Measurements from ENCODE around the gene TENT4A.
"Not testable (repeated sequence)": the region's sequence is repeated elsewhere in the genome, so short reads cannot be mapped to it uniquely, and the experiment has no call there.

The TENT4A gene

DNA sequence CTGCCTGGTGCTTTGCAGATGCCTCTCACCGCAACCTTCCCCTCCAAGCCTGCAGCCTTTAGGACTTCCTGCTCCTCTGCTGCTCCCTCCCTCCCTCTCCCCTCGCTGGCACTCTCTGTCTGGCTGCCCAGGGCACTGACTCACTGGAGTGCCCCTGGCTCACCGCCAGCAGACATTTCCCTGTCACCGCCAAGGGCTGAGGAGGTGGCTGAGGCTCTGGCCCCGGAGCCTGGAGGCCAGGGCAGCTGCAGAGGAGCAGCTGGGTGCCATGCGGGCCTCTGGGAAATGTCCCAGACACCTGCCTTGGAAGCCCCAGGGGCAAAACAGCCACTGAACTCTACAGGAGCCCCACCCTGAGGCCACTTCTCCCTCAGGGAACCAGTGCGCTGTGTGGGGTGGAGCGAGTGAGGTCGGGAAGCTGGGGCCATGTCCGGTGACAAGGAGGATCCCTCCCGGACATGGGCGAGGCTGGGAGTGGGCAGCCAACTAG lies 53.4 kb downstream of the TENT4A start:
- FAIRE-seq: no peak

DNA sequence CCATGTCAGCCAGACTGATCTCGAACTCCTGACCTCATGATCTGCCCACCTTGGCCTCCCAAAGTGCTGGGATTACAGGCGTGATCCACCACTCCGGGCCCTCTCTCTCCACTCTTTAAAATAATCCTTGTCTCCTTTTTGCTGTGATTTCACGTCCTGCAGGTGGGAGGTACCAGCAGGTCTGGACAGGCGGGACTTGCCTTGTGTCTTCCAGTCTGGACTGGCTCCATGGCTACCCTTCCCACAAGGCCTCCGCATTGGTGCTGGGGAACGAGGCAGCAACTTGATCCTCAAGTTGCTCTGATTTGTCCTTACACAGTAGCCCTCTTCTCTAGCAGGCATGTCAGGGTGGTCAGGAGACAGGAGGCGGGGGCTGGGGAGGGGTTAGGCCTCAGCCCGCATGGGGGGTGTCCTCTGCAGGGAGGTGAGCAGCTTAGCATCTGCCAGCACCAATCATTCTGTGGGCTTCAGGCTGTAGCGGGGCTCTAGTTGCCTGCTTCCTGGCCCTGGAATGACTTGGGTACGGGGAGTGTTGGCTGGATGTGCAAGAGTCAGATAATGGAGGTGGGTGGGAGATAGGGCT lies 54.3 kb downstream of the TENT4A start:
- no peak for DNase-seq (ENCODE audit: insufficient read length, low spot score)
- no peak for FAIRE-seq

More for the DNA sequence above, 53.4 kb downstream of the TENT4A start:
- no peak for DNase-seq (ENCODE audit: insufficient read length, low spot score)

DNA sequence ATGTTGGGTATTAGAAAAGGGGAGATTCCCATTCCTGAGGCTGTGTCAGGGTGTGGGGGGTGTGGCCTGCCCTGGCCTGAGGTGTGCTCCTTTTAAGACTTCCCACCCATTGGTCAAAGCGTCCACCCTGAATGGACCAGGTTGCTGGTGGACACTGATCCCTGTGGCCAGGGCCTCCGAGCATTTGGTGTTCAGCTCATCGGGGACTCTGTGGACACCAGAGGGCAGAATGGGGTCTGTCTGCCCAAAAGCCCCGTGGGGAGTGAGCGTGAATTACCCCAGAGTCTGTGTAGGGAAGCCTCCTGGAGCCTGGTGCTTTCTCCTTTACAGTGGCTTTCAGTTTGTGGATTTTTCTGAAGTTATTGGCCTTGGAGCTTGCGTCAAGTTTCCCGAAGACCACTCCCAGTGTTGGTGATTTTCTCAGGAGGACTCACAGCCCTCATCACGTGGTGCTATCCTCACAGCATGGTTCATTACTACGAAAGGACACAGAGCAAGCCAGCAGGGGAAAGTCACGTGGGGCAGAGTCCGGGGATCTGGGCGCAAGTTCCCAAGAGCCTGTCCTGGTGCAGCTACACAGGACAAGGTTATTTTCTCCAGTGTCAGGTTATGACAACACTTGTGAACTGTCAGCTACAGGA lies 55.5 kb downstream of the TENT4A start:
- DNase-seq (ENCODE audit: insufficient read length, low spot score) (no peak), FAIRE-seq (no peak)

DNA sequence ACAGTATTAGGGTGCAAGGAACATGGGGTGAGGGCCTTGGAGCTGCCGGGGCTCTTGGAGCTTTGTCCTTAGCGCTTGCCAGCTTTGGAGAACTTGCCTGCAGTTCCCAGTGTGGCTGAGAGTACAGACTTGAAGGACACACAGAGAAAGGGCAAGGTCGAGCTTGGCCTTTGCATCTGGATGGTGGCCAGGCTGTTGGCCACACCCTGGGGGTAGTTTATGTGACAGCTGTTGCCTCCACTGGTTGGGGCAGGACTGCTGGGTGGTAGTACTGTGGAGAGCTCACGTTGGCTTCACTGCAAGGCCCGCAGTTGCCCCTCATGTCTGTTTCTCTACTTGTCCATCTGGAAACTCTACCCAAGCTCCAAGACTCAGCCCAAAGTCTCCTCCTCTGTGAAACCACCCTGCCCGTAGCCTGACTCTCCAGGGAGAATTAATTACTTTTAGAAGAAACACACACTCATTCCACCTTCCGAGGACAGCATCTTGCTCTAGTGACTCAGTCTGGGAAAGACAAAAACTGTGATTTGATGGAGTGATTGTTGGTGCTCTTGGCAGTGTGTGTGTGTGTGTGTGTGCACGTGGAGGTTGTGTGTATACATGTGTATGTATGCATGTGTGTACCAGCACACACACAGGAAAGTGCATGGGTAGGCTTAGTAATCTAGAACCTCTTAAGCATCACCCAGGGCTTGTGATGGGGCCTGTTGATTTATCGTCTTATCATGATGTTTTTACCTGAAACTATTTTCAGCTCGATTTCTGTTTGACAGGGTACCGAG lies 57.8 kb downstream of the TENT4A start:
- FAIRE-seq (no peak), DNase-seq (ENCODE audit: insufficient read length, low spot score) (no peak)

DNA sequence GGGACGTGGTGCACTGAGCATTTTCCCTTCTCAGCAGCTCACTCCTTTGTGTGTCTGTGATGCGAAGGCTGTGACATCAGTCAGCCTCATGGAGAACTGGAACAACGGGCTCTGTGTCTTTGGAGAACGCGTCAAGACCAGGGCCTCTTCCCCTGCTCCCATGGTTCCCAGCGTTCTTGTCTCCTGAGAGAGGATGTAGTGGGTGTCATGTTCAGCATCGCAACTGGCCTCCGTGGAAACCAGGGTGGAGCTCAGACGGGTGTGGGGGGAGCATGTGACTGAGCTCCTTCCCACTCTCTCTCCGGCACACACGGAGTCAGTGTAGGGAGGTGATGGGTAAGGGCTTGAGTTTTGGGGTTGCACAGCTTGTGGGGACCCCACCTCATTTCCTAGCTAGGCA lies 59.7 kb downstream of the TENT4A start:
- DNase-seq (ENCODE audit: insufficient read length, low spot score) (no peak), FAIRE-seq (no peak)

DNA sequence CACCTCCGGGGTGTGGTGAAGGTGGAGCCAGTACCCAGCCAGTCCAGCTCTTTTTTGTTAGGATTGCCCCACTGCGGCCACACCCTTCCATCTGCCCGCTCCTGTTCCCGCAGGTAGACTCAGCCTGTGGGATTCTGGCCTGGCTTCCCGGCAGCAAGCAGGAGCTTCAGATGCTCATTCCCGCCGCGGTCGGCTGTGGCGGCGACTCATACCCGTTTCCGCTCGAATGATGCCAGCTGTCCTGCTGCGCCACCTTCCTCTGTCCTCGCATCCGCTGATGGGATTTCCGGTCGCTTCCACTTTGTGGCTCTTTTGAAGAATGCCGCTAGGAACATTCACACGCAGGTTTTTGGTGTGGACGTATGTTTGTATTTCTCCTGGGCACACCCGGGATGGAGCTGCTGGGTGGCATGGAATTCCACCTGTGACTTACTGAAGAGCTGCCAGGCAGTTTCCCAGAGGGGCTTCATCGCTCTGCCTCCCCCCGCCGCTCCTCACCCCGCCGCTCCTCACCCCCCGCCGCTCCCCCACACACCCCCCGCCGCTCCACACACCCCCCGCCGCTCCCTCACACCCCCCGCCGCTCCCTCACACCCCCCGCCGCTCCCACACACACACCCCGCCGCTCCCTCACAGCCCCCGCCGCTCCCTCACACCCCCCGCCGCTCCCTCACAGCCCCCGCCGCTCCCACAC lies 60.3 kb downstream of the TENT4A start:
- no peak for FAIRE-seq
- no peak for DNase-seq (ENCODE audit: insufficient read length, low spot score)

DNA sequence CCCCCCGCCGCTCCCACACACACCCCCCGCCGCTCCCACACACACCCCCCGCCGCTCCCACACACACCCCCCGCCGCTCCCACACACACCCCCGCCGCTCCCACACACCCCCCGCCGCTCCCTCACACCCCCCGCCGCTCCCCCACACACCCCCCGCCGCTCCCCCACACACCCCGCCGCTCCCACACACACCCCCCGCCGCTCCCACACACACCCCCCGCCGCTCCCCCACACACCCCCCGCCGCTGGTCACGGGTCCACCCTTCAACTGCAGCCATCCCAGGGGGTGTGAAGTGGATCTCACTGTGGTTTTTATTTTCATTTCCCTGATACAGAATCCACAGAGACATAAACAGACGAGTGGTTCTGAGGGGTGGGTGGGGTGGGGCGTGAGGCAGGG lies 61.0 kb downstream of the TENT4A start:
- not testable (repeated sequence) for DNase-seq (ENCODE audit: insufficient read length, low spot score); FAIRE-seq

DNA sequence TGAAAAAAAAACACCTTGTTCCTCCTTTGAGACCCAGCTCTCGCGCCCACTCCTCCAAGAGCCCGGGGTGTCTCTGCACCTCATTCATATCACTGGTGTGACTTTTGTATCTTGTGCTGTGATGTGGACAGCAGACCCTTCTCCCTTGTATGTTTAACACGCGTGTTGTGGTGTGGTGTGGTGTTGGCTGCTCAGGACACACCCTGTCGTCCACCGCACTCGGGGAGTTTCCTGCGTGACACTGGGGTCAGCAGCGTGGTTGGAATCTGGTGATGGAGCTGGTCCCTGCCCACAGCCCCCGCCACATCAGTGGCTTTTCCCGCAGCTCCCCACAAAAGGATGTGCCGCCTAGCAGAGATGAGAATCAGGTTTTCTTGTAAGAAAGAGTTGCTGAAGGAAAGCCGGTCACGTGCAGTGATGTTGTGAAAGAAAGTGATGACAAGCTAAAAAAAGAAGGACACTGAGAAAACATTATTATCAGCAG lies 61.5 kb downstream of the TENT4A start:
- no peak for FAIRE-seq
- DNase-seq (ENCODE audit: insufficient read length, low spot score): no peak

DNA sequence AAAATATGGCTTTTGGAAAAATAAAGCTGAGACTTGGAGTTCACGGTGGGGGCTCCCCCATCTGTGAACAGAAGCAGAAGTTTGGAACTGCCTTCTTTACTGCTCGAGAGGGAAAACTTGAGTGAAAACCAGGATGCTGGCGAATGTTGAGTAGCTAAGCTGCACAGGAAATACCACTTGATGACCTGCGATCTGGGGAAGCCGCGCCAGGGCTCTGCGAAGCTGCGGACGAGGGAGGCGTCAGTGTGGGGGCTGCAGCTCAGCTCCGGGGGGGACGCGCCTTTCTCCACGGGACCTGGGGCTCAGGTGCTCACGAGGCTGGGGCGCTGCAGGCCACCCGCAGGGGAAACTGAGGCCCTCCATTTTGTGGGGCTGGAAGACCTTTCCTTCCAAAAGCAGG lies 62.3 kb downstream of the TENT4A start:
- DNase-seq (ENCODE audit: insufficient read length, low spot score) (no peak), FAIRE-seq (no peak)

DNA sequence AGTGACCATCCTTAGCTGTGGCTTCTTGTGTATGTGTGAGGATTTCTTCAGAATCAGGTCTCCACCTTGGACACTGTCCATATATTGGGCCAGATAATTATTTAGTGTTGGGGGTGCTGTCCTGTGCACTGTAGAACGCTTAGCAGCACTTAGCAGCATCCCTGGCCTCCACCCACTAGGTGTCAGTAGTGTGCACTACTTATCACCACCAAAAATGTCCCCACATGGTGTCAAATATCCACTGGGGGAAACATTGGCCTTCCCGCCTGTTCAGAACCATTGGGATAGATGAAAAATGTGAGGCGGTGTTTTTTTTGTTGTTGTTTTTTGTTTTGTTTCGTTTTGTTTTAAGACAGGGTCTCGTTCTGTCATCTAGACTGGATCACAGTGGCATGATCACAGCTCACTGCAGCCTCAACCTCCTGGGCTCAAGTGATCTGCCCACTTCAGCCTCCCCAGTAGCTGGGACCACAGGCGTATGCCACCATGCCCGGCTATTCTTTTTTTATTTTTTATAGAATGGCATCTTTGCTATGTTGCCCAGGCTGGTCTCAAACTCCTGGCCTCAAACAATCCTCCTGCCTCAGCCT lies 67.7 kb downstream of the TENT4A start:
- FAIRE-seq (peak; percentile 14), DNase-seq (ENCODE audit: insufficient read length, low spot score) (no peak)

DNA sequence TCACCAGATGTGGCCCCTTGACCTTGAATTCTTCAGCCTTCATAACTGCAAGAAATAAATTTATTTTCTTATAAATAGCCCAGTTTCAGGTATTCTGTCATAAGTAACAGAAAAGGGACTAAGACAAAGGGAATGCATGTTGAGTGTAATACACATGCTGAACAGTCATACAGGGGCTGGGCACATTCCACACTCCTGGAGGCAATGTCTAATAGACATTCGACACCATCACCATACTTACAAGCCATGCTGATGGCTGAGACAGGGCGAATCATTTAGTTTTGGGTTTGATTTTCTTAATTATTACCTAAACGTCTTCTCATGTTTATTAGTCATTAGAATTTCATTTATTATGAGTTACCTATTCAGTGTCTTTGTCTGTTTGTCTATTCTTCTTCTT lies 68.5 kb downstream of the TENT4A start:
- DNase-seq (ENCODE audit: insufficient read length, low spot score) (no peak), FAIRE-seq (no peak)

DNA sequence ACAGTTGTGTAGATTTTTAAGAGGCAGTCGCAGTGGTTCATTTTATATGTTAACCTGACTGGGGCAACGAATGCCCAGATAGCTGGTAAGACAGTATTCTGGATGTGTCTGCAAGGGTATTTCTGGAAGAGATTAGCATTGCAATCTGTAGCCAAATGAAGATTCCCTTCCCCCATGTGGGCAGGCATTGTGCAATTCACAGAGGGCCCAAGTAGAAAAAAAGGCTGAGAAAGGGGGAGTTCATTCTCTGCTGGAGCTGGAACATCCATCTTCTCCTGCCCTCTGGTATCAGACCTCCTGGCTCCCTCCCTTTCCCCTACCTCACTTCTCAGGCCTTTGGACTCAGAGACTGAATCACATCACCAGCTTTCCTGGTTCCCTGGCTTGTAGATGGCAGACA lies 70.6 kb downstream of the TENT4A start:
- no peak for FAIRE-seq
- DNase-seq (ENCODE audit: insufficient read length, low spot score): no peak

DNA sequence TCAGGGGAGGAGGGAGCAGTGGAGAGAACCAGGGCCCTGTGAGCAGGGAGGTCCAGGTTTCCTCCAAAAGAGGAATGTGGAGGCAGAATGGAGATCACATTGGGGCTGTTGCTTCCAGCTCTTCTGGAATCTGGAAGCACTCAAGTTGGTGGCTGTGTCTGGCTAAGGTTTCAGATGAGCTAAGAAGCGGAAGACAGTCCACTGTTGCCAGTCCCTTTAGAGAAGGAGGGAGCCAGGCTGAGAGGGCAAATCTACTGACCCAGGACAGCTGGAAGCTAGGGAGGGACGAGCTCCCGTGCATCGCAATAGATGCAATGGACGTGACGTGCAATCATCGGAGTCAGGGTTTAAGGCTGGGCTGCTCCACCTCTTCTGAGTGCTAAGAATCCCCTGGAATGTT lies 71.2 kb downstream of the TENT4A start:
- FAIRE-seq (no peak), DNase-seq (ENCODE audit: insufficient read length, low spot score) (no peak)

DNA sequence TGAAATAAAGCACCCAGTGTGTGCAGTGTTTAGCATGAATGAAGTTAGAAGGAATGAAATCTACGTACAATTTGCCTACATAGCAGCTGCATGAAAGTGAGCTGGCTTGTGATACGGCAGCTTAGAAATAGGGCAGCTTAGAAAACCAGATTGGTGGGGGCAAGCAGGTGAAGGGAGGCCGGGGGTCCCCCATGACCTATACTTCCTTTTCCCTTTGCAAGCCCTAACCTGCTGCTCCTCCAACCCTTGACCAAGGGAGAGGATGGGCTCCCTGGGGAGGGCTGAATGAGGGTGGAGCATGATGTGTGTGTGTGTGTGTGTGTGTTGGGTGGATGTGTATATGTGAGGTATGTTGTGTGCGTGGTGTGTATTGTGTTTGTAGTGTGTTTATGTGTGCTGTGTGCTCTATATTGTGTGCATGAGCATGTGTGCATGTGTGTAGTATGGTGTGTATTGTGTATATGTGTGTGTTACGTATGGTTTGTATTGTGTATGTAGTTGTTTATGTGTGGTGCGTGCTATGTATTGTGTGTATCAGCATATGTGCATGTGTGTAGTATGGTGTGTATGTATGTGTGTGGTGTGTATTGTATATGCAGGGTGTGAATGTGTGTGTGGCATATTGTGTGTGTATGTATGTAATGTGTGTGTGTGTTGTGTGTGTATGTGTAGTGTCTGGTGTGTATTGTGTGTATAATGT lies 72.1 kb downstream of the TENT4A start:
- no peak for DNase-seq (ENCODE audit: insufficient read length, low spot score)
- FAIRE-seq: no peak

DNA sequence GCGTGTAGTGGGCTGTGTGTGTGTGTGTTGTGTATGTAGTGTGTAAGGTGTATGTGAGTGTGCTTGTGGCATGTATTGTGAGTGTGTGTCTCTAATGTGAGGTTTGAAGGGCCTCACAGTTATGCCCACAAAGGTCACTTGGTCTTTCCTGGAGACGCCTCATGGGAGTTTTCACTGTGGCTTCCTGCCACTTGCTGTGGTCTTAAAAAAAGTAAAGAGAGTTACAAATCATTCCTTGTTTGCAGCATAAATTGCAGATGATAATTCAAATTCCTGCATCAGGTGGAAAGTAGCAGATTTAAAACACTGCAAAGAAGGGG lies 72.6 kb downstream of the TENT4A start:
- FAIRE-seq (no peak), DNase-seq (ENCODE audit: insufficient read length, low spot score) (no peak)

DNA sequence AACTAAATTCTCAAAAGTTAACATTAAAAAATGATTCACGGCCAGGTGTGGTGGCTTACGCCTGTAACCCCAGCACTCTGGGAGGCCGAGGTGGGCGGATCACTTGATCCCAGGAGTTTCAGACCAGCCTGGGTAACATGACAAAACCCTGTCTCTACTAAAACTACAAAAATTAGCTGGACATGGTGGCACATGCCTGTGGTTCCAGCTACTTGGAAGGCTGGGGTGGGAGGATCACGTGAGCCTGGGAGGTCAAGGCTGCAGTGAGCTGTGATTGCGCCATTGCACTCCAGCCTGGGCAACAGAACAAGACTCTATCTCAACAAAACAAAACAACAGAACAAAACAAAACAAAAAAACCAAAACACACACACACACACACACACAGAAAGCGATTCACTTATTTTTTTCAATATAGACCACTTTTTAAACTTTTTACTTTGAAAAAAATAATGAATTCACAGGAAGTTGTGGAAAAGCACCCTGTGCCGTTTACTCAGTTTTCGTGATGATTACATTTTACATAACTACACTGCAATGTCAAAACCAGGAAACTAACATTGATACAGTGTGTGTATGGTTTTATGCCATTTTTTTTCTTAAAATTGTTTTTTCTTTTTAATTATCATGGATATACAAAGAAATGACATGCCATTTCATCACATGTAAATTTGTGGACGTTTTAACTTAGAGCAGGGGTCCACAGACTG lies 73.7 kb downstream of the TENT4A start:
- FAIRE-seq: no peak
- no peak for DNase-seq (ENCODE audit: insufficient read length, low spot score)

DNA sequence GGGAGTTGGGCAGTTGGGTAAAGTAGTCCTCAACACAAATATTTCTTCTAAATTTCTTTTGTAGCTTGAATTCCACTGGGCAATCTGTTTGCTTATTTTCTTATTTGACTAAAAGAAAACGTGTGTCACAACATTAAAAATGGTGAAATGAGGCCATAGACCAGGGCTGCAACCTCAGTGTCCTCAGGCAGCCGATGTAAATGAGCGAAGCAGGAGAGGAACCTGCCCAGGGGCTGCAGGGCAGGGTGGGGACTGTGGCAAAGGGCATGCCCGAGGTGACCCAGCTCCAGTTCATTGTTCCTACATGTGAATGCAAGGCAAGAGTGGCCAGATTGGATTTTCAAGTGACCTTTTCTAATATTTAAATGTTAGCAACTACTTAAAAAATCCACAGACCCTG lies 74.7 kb downstream of the TENT4A start:
- DNase-seq (ENCODE audit: insufficient read length, low spot score) (no peak), FAIRE-seq (no peak)

DNA sequence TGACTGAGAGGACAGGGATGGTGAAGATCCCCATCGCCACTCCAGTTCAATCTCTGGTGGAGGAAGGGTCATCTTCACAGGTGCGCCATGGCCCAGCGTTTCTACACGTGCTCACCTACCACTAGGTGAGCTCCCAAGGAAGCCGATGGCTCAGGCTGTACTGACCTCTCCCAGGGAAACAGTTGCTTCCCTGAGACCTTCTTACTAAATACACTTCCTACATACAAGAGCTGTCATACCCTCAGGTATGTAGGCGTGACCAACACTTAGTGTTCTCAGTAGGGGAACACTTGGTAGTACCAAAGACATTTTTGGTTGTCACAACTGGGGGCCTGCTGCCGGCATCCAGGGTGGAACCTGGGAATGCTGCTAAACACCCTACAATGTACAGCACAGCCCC lies 75.2 kb downstream of the TENT4A start:
- DNase-seq (ENCODE audit: insufficient read length, low spot score): no peak
- no peak for FAIRE-seq

DNA sequence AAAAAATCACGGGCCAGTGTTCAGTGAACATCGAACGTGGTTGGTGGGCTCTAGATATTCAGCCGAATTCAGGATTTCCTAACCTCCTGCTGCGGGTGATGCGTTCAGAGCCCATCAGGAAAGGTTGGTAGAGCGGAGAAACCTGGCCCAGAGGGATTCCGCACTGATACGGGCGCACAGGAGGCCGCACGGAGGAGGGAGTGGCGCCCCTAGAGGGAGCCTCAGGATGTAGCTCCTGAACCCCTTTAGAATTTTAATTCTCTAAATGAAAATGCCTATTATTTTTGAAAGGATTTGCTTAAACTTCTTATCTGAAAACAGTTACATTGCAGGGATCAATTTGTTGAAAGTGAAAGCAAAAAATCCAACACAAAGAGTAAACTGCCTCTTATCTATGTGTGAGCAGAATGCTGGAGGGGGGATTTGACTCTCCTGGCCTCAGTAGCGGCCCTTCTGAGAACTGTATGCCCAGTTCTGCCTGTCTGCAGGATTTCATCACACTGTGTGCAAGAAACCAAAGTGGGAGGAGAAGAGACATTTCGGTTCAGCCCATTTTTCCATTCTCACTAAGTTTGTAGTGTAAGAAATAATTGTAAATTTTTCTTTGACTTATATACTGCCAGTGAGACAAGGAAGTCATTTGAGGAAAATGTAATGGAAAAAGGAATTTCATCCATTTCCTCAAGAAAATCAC lies 75.9 kb downstream of the TENT4A start:
- DNase-seq (ENCODE audit: insufficient read length, low spot score): no peak
- FAIRE-seq: no peak

All from GM19239 (cell line).